ENCODE results near the gene RFLNA.

The RFLNA gene

DNA sequence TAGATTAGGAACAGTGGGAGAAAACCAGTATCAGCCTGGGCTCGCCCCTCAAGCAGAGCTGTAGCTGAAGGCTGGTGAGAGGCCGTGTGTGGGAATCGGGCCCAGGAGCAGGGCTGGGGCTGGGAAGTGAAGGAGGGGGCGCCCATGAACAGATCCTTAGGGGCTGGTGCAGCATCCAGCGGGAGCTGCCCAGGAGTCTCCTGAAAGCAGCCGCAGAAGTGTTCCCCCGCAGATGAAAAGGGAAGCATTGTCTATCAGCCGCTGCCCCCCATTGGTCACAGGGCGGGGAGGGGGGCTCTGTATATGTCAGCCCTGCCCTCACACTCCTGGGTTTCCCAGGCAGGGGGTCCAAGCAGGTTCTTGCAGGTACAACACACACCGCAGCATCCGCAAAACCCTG, 15.6 kb upstream of the RFLNA start:
- H3K27me3 ChIP-seq (ENCODE audit: insufficient read depth, low read length): no peaks in the 10 kb centered on the region
- no peaks in the 10 kb centered on the region for H3K36me3 ChIP-seq (ENCODE audit: control insufficient read depth in 1 of 2, insufficient read depth in 2 of 2, low read length in 2 of 2)
- no peak overlapping the region for H3K9ac ChIP-seq (ENCODE audit: low read length)
- no peak overlapping the region for H2AK5ac ChIP-seq (ENCODE audit: low read length)
- H4K91ac ChIP-seq (ENCODE audit: low read depth, low read length): no peak overlapping the region
- no peak overlapping the region for H3K18ac ChIP-seq (ENCODE audit: low read length)
- H3K79me1 ChIP-seq (ENCODE audit: low read length): no peaks in the 10 kb centered on the region
- no peak overlapping the region for H2BK12ac ChIP-seq (ENCODE audit: low read length)
- no peak for DNase-seq
- peaks cover 5% of the 10 kb centered on the region for H3K9me3 ChIP-seq (ENCODE audit: insufficient read depth, low read depth, low read length)
- no peak overlapping the region for H3K4me2 ChIP-seq (ENCODE audit: low read length)
- no peaks in the 10 kb centered on the region for H3K79me2 ChIP-seq (ENCODE audit: control insufficient read depth, insufficient read depth, low read length, poor library complexity)
- no peak overlapping the region for H3K14ac ChIP-seq (ENCODE audit: low read length)
- H3K4me1 ChIP-seq (ENCODE audit: control insufficient read depth in 1 of 2, insufficient read depth in 2 of 2, low read length in 2 of 2): no peaks in the 10 kb centered on the region
- H4K12ac ChIP-seq (ENCODE audit: low read depth, low read length): no peak overlapping the region
- no peak overlapping the region for H2AFZ ChIP-seq (ENCODE audit: insufficient read depth, low read length, poor library complexity)
- no peak overlapping the region for H2BK5ac ChIP-seq (ENCODE audit: low read depth, low read length, poor library complexity)
- H3K4me3 ChIP-seq (ENCODE audit: low read depth, low read length): peak overlapping the region; percentile 34
- no peak overlapping the region for H4K8ac ChIP-seq (ENCODE audit: low read depth, low read length)
- H3K27ac ChIP-seq (ENCODE audit: low read depth, low read length): no peak overlapping the region
- WGBS (ENCODE audit: extremely low coverage, insufficient coverage, insufficient read length): no CpG with 5 or more reads among the region's 11 CpGs
- no peak overlapping the region for H2BK120ac ChIP-seq (ENCODE audit: insufficient read depth, low read length, poor library complexity)
- H3K23ac ChIP-seq (ENCODE audit: low read length): no peak overlapping the region
- H3K4ac ChIP-seq (ENCODE audit: low read depth, low read length): no peak overlapping the region

- H3K79me2 ChIP-seq (ENCODE audit: control insufficient read depth, insufficient read depth, low read length, poor library complexity): no peaks in the 10 kb centered on the region
- H4K91ac ChIP-seq (ENCODE audit: low read depth, low read length): no peak overlapping the region
- peaks cover 6% of the 10 kb centered on the region for H3K9me3 ChIP-seq (ENCODE audit: insufficient read depth, low read depth, low read length)
- no peak overlapping the region for H2BK12ac ChIP-seq (ENCODE audit: low read length)
- no peak overlapping the region for H2AK5ac ChIP-seq (ENCODE audit: low read length)
- no peaks in the 10 kb centered on the region for H3K27me3 ChIP-seq (ENCODE audit: insufficient read depth, low read length)
- H3K4me3 ChIP-seq (ENCODE audit: low read depth, low read length): no peak overlapping the region
- no peak overlapping the region for H4K12ac ChIP-seq (ENCODE audit: low read depth, low read length)
- no peak overlapping the region for H3K4me2 ChIP-seq (ENCODE audit: low read length)
- H2BK5ac ChIP-seq (ENCODE audit: low read depth, low read length, poor library complexity): no peak overlapping the region
- H3K4ac ChIP-seq (ENCODE audit: low read depth, low read length): no peak overlapping the region
- no peaks in the 10 kb centered on the region for H3K79me1 ChIP-seq (ENCODE audit: low read length)
- DNase-seq: no peak
- H3K4me1 ChIP-seq (ENCODE audit: control insufficient read depth in 1 of 2, insufficient read depth in 2 of 2, low read length in 2 of 2): no peaks in the 10 kb centered on the region
- H4K8ac ChIP-seq (ENCODE audit: low read depth, low read length): no peak overlapping the region
- no peak overlapping the region for H2BK120ac ChIP-seq (ENCODE audit: insufficient read depth, low read length, poor library complexity)
- no peak overlapping the region for H3K23ac ChIP-seq (ENCODE audit: low read length)
- no peak overlapping the region for H3K18ac ChIP-seq (ENCODE audit: low read length)
- no peaks in the 10 kb centered on the region for H3K36me3 ChIP-seq (ENCODE audit: control insufficient read depth in 1 of 2, insufficient read depth in 2 of 2, low read length in 2 of 2)
- no peak overlapping the region for H3K9ac ChIP-seq (ENCODE audit: low read length)
- no peak overlapping the region for H3K14ac ChIP-seq (ENCODE audit: low read length)
- H3K27ac ChIP-seq (ENCODE audit: low read depth, low read length): no peak overlapping the region
- WGBS (ENCODE audit: extremely low coverage, insufficient coverage, insufficient read length): no CpG with 5 or more reads among the region's 19 CpGs
- no peak overlapping the region for H2AFZ ChIP-seq (ENCODE audit: insufficient read depth, low read length, poor library complexity)
Measured at GRCh38 chr12:124279846-124280360, 15.0 kb upstream of the RFLNA start.

DNA sequence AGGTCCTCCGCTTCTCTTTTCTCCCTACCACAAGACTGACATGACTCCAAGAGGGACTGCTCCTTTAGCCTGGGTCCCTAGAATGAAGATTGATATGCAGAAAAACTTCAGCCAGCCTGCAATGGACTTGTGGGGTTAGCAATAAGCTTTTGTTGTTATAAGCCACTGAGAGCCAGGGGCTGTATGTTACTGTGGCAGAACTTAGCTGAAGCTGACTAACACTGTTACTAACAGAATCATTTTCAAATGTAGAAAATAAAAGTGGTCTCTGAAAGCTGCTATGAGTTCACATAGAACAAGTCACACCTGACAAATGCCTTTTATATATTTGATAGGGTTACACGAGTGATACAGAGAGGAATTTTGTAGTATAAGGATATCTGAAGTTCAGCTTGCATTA, 13.6 kb upstream of the RFLNA start:
- Histone ChIP-seq H2AFZ (ENCODE audit: insufficient read depth, low read length, poor library complexity) (no peak overlapping the region), H2AK5ac (ENCODE audit: low read length) (no peak overlapping the region), H3K27ac (ENCODE audit: low read depth, low read length) (no peak overlapping the region), H2BK12ac (ENCODE audit: low read length) (no peak overlapping the region), H3K4ac (ENCODE audit: low read depth, low read length) (no peak overlapping the region), H3K14ac (ENCODE audit: low read length) (no peak overlapping the region), H2BK5ac (ENCODE audit: low read depth, low read length, poor library complexity) (no peak overlapping the region), H2BK120ac (ENCODE audit: insufficient read depth, low read length, poor library complexity) (no peak overlapping the region), H3K9ac (ENCODE audit: low read length) (no peak overlapping the region), H3K4me3 (ENCODE audit: low read depth, low read length) (no peak overlapping the region), H3K4me1 (ENCODE audit: control insufficient read depth in 1 of 2, insufficient read depth in 2 of 2, low read length in 2 of 2) (no peaks in the 10 kb centered on the region), H4K91ac (ENCODE audit: low read depth, low read length) (no peak overlapping the region), H3K79me2 (ENCODE audit: control insufficient read depth, insufficient read depth, low read length, poor library complexity) (no peaks in the 10 kb centered on the region), H3K9me3 (ENCODE audit: insufficient read depth, low read depth, low read length) (peaks cover 6% of the 10 kb centered on the region), H3K23ac (ENCODE audit: low read length) (no peak overlapping the region), H4K8ac (ENCODE audit: low read depth, low read length) (no peak overlapping the region), H3K18ac (ENCODE audit: low read length) (no peak overlapping the region), H3K79me1 (ENCODE audit: low read length) (no peaks in the 10 kb centered on the region), H3K4me2 (ENCODE audit: low read length) (no peak overlapping the region), H3K27me3 (ENCODE audit: insufficient read depth, low read length) (no peaks in the 10 kb centered on the region), H4K12ac (ENCODE audit: low read depth, low read length) (no peak overlapping the region), H3K36me3 (ENCODE audit: control insufficient read depth in 1 of 2, insufficient read depth in 2 of 2, low read length in 2 of 2) (no peaks in the 10 kb centered on the region)
- no peak for DNase-seq
- no CpG with 5 or more reads among the region's 2 CpGs for WGBS (ENCODE audit: extremely low coverage, insufficient coverage, insufficient read length)

DNA sequence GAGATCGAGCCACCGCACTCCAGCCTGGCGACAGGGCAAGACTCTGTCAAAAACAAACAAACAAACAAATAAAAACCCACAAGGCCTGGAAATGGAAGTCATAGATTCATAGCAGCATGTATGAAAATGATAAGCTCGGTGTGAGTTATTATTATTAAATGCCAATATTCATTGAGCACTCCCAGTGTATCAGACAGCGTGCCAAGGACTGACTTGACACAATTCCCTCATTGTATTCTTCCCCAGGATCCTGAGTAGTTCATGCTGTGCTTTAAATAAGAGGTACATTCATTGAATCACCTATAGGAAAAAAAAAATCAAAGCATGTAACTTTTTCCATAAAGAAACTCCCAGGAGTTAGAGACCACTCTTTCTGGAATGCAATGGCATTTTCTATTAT, 12.6 kb upstream of the RFLNA start:
- H3K27me3 ChIP-seq (ENCODE audit: insufficient read depth, low read length): no peaks in the 10 kb centered on the region
- H3K4me2 ChIP-seq (ENCODE audit: low read length): no peak overlapping the region
- no peak overlapping the region for H3K4ac ChIP-seq (ENCODE audit: low read depth, low read length)
- H3K23ac ChIP-seq (ENCODE audit: low read length): no peak overlapping the region
- no peak overlapping the region for H3K9ac ChIP-seq (ENCODE audit: low read length)
- H4K12ac ChIP-seq (ENCODE audit: low read depth, low read length): no peak overlapping the region
- no peak overlapping the region for H3K14ac ChIP-seq (ENCODE audit: low read length)
- H2AFZ ChIP-seq (ENCODE audit: insufficient read depth, low read length, poor library complexity): no peak overlapping the region
- no peak overlapping the region for H2BK120ac ChIP-seq (ENCODE audit: insufficient read depth, low read length, poor library complexity)
- H3K18ac ChIP-seq (ENCODE audit: low read length): no peak overlapping the region
- no peaks in the 10 kb centered on the region for H3K36me3 ChIP-seq (ENCODE audit: control insufficient read depth in 1 of 2, insufficient read depth in 2 of 2, low read length in 2 of 2)
- no peak overlapping the region for H2AK5ac ChIP-seq (ENCODE audit: low read length)
- no peaks in the 10 kb centered on the region for H3K4me1 ChIP-seq (ENCODE audit: control insufficient read depth in 1 of 2, insufficient read depth in 2 of 2, low read length in 2 of 2)
- no peak overlapping the region for H3K27ac ChIP-seq (ENCODE audit: low read depth, low read length)
- peaks cover 5% of the 10 kb centered on the region for H3K9me3 ChIP-seq (ENCODE audit: insufficient read depth, low read depth, low read length)
- no peak overlapping the region for H3K4me3 ChIP-seq (ENCODE audit: low read depth, low read length)
- no peak overlapping the region for H4K91ac ChIP-seq (ENCODE audit: low read depth, low read length)
- H2BK12ac ChIP-seq (ENCODE audit: low read length): no peak overlapping the region
- no peaks in the 10 kb centered on the region for H3K79me2 ChIP-seq (ENCODE audit: control insufficient read depth, insufficient read depth, low read length, poor library complexity)
- no CpG with 5 or more reads among the region's 5 CpGs for WGBS (ENCODE audit: extremely low coverage, insufficient coverage, insufficient read length)
- H2BK5ac ChIP-seq (ENCODE audit: low read depth, low read length, poor library complexity): no peak overlapping the region
- H4K8ac ChIP-seq (ENCODE audit: low read depth, low read length): no peak overlapping the region
- no peaks in the 10 kb centered on the region for H3K79me1 ChIP-seq (ENCODE audit: low read length)
- DNase-seq: no peak

Data from trophoblast cell (in vitro differentiated cells and primary cell).